Measurements from ENCODE around the gene ITGA5. TPM values are rescaled to one million over a fixed set of nuclear protein-coding genes. Genes with fewer than 3 reads are reported as not detected.

ITGA5 gene
- total RNA-seq, 1 donor from 2014 or later, result 100 TPM

DNA sequence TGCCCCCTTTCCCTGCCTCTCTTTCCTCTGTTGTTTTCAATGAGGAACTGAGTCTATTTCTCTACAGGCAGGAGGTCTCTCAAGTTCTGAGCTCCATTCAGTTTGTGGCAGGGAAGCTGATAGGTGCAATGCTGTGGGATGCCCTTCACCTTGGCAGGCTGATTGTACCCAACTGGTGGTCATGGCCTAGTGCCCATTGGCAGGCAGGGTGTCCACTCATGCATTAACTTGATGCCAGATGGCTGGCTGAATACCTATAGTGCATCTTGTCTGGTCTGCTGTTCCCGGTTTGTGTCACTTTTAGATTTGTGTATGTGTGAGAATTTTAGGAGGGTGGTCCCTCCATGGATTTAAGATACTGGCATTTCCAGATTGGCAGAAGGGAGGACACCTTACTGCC, 20.0 kb upstream of the ITGA5 start:
- H3K27ac Mint-ChIP-seq (ENCODE audit: unreplicated experiment), result no peak overlapping the region
- H3K4me1 Mint-ChIP-seq (ENCODE audit: unreplicated experiment), result peaks cover 6% of the 10 kb centered on the region
- no peaks in the 10 kb centered on the region for H3K36me3 Mint-ChIP-seq (ENCODE audit: unreplicated experiment)
- H3K9me3 Mint-ChIP-seq (ENCODE audit: unreplicated experiment), result no peaks in the 10 kb centered on the region
- peak; percentile 7 for DNase-seq (ENCODE audit: extremely low spot score, unreplicated experiment)
- H3K4me3 Mint-ChIP-seq (ENCODE audit: unreplicated experiment), result no peak overlapping the region
- H3K27me3 Mint-ChIP-seq (ENCODE audit: unreplicated experiment), result peaks cover 28% of the 10 kb centered on the region
- TF ChIP-seq, protein P1, sequence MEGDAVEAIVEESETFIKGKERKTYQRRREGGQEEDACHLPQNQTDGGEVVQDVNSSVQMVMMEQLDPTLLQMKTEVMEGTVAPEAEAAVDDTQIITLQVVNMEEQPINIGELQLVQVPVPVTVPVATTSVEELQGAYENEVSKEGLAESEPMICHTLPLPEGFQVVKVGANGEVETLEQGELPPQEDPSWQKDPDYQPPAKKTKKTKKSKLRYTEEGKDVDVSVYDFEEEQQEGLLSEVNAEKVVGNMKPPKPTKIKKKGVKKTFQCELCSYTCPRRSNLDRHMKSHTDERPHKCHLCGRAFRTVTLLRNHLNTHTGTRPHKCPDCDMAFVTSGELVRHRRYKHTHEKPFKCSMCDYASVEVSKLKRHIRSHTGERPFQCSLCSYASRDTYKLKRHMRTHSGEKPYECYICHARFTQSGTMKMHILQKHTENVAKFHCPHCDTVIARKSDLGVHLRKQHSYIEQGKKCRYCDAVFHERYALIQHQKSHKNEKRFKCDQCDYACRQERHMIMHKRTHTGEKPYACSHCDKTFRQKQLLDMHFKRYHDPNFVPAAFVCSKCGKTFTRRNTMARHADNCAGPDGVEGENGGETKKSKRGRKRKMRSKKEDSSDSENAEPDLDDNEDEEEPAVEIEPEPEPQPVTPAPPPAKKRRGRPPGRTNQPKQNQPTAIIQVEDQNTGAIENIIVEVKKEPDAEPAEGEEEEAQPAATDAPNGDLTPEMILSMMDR (IDR thresholded peaks at IDR 0.05), result no peak

DNA sequence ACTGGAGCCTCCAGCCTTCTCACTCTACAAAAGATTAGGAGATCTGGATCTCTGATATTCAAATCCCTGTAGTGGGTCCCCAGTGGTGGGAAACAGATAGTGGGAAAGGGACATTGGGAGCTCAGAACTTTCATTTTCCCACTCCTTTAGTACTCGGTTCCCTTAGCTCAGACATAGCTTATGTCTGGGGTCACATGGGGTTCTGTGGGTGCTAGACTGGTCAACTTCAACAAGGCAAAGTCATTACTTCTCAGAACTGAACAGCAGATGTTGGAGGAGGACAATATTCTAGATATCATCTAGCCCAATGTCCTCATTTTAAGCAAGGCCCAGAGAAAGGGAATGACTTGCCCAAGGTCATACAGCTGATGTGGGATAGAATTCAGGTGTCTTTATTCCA, 19.5 kb upstream of the ITGA5 start:
- TF ChIP-seq, protein P1 (IDR thresholded peaks at IDR 0.05), result no peak
- H3K4me1 Mint-ChIP-seq (ENCODE audit: unreplicated experiment), result peaks cover 6% of the 10 kb centered on the region
- H3K27ac Mint-ChIP-seq (ENCODE audit: unreplicated experiment), result no peak overlapping the region
- peaks cover 24% of the 10 kb centered on the region for H3K27me3 Mint-ChIP-seq (ENCODE audit: unreplicated experiment)
- H3K36me3 Mint-ChIP-seq (ENCODE audit: unreplicated experiment), result no peaks in the 10 kb centered on the region
- no peak for DNase-seq (ENCODE audit: extremely low spot score, unreplicated experiment)
- no peaks in the 10 kb centered on the region for H3K9me3 Mint-ChIP-seq (ENCODE audit: unreplicated experiment)
- H3K4me3 Mint-ChIP-seq (ENCODE audit: unreplicated experiment), result no peak overlapping the region

DNA sequence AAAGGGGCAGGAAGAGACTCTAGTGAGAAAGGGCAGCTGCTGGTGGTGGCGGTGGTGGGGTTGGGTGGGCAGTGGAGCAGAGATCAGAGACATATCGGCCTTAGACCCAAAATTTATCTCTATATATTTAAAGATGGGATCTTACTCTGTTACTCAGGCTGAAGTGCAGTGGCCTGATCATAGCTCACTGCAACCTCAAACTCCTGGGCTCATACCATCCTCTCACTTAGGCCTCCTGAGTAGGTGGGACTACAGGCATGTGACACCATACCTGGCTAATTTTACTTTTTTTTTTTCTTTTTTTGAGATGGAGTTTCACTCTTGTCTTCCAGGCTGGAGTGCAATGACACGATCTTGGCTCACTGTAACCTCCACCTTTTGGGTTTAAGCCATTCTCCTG, 18.6 kb upstream of the ITGA5 start:
- Mint-ChIP-seq H3K27ac (ENCODE audit: unreplicated experiment) (no peak overlapping the region), H3K27me3 (ENCODE audit: unreplicated experiment) (peaks cover 22% of the 10 kb centered on the region), H3K36me3 (ENCODE audit: unreplicated experiment) (no peaks in the 10 kb centered on the region), H3K4me1 (ENCODE audit: unreplicated experiment) (peaks cover 6% of the 10 kb centered on the region), H3K4me3 (ENCODE audit: unreplicated experiment) (no peak overlapping the region), H3K9me3 (ENCODE audit: unreplicated experiment) (no peaks in the 10 kb centered on the region)
- DNase-seq (ENCODE audit: extremely low spot score, unreplicated experiment), result no peak
- TF ChIP-seq, protein P1 (IDR thresholded peaks at IDR 0.05), result no peak

DNA sequence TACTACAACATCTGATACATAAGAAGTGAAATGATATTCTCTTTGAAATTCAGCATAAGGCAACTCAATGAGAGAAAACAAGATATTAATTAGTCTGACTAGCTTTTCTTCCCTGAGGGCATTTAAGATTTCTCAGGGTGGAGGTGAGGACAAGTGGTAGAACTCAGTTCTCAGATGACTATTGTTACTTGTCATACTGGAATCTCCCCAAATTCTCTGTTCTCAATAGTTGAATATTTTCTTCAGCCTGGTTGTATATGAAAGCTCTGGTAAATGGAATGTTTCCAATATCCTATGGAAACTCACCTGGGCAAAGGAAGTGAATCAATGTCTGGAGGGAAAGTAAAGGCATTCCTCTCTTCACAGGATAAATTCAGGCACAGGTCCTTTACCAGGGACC, 18.2 kb upstream of the ITGA5 start:
- TF ChIP-seq, protein P1 (IDR thresholded peaks at IDR 0.05), result no peak
- Mint-ChIP-seq H3K4me1 (ENCODE audit: unreplicated experiment) (peaks cover 6% of the 10 kb centered on the region), H3K36me3 (ENCODE audit: unreplicated experiment) (no peaks in the 10 kb centered on the region), H3K9me3 (ENCODE audit: unreplicated experiment) (no peaks in the 10 kb centered on the region), H3K4me3 (ENCODE audit: unreplicated experiment) (no peak overlapping the region), H3K27me3 (ENCODE audit: unreplicated experiment) (peaks cover 18% of the 10 kb centered on the region), H3K27ac (ENCODE audit: unreplicated experiment) (no peak overlapping the region)
- no peak for DNase-seq (ENCODE audit: extremely low spot score, unreplicated experiment)

DNA sequence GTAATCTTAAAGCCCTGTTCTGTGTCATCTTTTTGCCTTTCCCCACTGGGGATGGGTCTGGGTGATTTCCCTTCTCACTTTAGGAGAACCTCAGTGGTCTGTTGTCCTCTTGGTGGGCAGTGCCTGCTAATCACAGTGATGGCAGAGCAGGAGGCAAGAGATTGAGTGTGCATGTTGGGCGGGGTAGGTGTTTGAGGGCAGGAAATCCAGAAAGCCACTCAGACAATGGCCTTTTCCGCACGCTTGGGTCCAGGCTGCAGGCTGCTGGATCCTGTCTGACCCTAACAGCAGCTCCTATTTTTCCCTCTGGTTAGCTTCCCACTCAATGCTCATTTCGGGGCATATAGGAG, 13.7 kb upstream of the ITGA5 start:
- H3K27me3 Mint-ChIP-seq (ENCODE audit: unreplicated experiment), result peaks cover 13% of the 10 kb centered on the region
- TF ChIP-seq, protein P1 (IDR thresholded peaks at IDR 0.05), result no peak
- H3K4me1 Mint-ChIP-seq (ENCODE audit: unreplicated experiment), result peaks cover 15% of the 10 kb centered on the region
- no peak overlapping the region for H3K27ac Mint-ChIP-seq (ENCODE audit: unreplicated experiment)
- H3K4me3 Mint-ChIP-seq (ENCODE audit: unreplicated experiment), result no peak overlapping the region
- no peaks in the 10 kb centered on the region for H3K9me3 Mint-ChIP-seq (ENCODE audit: unreplicated experiment)
- no peaks in the 10 kb centered on the region for H3K36me3 Mint-ChIP-seq (ENCODE audit: unreplicated experiment)
- no peak for DNase-seq (ENCODE audit: extremely low spot score, unreplicated experiment)

Measured in osteocyte (in vitro differentiated cells).